HG03280 (cell line): ENCODE results near the gene LIN7C.
A peak's percentile ranks its signal among the peaks of the same experiment; 100 is the strongest.

ENCODE experiments used
- ATAC-seq: cut with Tn5 transposase; IDR thresholded peaks from one replicate; pipeline ENCODE4 v1.9.1; 2021; ENCODE audit warnings: mild to moderate bottlenecking, moderate library complexity; ENCODE audit not compliant: unreplicated experiment

Gene LIN7C

GRCh38 chr11:27512238-27512637 is 5.7 kb upstream of the LIN7C start:
- ATAC-seq = no peak

DNA sequence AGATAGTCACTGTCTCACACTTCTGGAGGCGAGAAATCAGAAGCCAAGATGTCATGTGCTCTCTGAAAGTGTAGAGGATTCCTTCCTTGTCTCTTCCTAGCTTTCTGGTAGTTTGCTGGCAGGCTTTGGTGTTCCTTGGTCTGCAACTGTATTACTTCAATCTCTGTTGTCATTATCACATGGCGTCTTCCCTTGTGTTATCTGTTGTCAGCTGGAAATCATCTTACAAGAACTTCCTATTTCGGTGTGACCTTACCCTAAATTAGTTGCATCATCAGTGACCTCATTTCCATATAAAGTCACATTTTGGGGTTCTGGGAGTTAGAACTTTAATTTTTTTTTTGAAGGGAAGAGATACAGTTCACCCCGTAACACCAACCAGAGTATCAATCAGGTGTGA is 3.3 kb upstream of the LIN7C start:
- no peak for ATAC-seq

DNA sequence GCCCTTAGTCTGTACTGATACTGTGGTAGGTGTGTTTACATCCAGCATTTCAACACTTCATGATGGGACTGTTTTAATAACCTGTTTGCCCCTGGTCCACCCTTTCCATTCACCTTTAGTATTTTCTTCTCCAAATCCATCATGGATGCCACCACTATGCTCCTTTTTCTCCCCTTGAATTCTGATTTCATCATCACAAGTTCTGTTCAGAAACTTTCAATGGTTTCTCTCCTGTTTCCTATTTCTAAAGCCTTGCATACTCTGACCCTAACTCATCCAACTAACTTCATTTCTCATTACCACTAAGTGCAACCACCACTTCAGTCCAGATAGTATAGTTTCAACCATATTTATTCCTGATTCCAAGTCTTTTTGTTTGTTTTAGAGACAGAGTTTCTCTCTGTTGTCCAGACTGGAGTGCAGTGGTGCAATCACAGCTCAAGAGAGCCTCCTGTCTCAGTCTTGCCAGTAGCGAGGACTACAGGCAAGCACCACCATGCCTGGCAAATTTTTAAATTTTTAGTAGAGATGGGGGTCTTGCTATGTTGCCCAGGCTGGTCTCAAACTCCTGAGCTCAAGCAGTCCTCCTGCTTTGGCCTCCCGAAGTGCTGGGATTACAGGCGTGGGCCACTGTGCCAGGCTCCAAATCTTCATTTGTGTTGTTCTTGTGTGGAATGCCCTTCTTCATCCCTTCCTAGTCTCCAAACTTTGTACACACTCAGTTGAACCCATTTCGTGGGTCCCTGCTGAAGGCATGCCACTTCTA is 1.2 kb upstream of the LIN7C start:
- ATAC-seq = no peak

- no peak for ATAC-seq
Observed at GRCh38 chr11:27505781-27506180, 788 bp downstream of the LIN7C start.

DNA sequence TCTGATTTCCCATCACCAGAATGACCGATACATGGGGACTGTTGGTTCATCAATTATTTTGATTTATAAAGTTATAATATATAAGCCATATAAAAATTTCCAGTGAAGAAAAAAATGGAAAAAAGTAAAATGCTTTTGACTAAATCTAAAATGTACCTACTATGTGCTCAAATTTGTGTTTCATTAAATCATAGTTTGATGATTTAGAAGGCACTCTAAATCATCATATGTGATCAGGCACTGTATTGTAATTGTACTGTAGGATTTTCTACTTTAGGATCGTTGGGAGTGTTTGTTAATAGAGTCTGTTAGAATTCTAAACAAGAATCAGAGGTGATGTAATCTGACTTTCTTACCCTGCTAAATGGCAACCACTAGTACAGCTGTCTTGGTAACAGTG is 2.4 kb downstream of the LIN7C start:
- ATAC-seq = no peak

DNA sequence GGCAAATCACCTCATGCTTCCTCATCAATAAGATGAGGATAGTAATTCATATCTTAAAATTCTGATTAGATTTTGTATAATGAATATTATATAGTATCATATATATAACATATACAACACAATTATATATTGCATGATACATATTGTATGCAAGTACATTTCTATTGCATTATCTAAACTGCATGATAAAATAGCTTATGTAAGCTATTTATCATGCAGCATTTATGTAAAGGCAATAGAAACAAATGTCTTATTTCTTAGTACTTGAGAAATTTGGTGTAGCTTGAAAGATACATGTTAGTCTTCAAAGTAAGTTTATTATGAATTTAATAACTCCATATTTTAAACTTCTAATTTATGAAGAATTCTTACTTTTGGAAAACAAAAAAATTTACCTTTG is 5.5 kb downstream of the LIN7C start:
- ATAC-seq = no peak

- ATAC-seq = no peak
Observed at GRCh38 chr11:27497911-27498310, 8.7 kb downstream of the LIN7C start.

DNA sequence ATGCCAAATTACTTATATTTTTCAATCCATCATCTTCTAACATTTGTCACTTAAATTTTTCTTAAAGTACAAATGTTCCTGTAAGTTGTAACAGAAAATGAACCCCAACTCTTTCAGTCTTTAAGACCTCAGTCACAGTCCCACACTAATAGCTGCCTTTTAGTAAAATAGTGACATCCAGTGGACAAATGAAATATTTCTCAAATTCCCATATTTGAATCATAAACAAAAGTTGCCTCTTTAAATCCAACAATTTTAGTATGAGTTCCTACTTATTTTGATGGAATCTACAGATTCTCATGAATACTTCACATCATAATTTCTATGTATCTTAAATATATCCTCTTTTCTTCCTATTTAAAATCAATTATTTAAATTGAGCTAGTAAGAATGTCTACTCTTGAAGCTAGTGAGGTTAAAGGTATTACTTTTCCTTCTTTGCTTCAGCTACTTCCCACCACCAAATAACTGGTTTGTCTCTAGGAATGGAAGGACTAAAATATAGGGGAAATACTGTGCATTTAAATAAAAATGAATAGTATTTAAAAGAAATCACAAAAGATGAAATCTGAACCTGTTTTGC is 9.2 kb downstream of the LIN7C start:
- ATAC-seq = peak; percentile 78

- ATAC-seq = no peak
Observed at GRCh38 chr11:27496461-27496860, 10.1 kb downstream of the LIN7C start.

GRCh38 chr11:27495710-27496300 is 10.8 kb downstream of the LIN7C start:
- ATAC-seq = no peak

GRCh38 chr11:27489092-27489491 is 17.5 kb downstream of the LIN7C start:
- no peak for ATAC-seq

DNA sequence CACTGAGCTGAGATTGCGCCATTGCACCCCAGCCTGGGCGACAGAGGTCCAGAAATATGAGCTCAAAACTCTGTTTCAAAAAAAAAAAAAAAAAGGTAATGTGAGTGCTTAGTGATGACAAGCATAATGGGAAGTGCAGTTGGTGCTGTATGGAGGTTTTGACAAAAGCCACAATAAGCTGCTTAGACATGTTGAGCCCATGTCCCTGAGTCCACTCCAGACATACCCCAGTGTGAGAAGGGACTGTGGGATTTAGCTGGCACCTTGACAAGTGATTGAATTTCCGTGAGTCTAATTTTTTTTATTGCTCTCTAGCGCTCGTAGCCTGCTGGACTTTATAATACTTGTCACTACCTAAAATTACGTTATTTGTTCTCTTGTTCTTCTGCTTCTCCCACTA is 18.9 kb downstream of the LIN7C start:
- no peak for ATAC-seq

DNA sequence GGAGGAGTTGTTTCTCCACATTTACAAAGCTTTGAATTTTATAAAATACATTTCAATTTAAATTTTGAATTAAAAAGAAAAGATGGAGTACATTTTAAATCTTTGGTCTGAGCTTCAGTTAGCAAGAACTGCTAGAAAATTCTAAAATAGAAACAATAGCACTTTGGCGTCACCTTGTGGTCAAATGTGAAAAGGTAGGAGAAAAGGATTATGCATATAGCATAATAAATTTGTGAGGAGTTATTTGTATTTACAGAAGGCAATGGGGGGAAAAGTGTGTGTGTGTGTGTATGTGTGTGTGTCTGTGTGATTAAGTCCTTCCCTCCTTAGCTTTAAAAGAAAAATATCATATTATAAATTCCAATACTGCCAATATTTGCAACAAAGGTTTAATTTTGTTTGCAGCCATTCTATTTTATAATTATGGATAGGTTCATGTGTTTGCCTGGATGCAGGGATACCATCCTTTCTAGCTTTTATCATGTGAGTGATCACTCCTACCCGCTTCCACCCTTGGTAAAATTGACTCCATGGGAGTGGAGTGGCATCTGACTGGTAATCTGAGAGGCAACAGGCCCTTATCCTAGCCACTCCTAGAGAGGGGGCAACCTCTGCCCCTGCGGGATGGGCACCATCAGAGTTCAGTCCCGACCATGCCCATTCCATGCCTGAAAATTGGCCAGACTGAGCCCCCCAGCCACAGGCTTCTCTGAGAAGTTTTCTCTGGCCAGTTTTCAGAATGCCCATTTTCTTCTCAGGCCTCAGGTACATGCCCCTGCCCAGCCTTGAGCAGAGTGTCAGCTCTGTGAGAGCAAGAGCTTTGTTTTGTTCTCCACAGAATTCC is 20.4 kb downstream of the LIN7C start:
- peak; percentile 58 for ATAC-seq

DNA sequence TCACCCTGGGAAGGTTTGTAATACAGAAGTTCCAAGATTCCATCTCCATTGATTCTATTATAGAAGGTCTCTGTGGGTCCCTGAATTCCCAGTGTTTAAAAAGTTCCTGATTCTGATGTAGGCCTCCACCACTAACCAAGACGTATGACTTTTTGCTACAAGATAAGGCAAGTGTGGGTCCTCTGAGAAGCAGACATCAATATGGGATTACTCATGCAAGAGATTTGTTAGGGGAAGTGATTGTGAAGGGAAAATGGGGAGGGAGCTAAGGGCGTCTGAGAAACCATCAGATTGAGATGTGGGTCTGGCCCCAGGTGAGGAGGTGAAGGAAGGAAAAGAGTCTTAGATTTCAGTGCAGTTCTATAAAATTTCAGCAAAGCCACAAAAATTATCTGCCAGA is 23.8 kb downstream of the LIN7C start:
- ATAC-seq = no peak

DNA sequence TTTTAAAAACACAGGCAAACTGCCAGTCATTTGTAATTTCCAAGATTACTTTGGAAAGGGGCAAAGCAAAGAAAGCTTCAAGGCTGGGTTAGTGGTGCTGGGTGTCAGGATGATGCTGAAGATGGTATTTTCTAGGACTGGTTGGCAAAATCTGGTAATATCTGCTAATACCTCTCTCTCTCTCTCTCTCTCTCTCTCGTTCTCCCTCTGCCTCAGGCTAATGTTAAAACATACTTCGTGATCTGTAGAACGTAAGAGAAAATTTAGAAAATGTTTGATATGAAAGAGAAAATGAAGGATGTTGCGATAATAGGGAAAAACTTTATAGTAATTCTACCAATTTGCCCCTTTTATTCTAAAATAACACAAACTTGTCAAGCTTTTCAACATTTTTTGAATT is 24.6 kb downstream of the LIN7C start:
- no peak for ATAC-seq

GRCh38 chr11:27477831-27478230 is 28.7 kb downstream of the LIN7C start:
- ATAC-seq = no peak

GRCh38 chr11:27477243-27477642 is 29.3 kb downstream of the LIN7C start:
- no peak for ATAC-seq

DNA sequence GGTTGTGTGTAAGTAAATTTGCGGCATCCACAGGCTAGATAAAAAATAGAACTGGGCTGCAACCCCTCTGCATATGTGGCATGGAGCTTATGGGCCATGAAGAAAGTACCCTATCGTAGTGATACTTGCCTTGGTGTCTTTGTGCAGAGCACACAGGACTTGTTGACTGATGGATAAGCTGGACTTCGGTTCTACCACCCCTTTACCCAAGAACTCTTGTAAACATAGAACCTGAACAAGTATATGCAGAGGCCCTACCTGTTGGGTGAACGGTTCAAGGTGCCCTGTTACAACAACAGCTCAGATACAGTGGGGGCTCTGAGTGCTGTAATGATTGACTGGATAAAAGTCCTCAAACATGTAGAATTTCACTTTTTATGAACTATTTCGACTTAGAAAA is 30.9 kb downstream of the LIN7C start:
- no peak for ATAC-seq

DNA sequence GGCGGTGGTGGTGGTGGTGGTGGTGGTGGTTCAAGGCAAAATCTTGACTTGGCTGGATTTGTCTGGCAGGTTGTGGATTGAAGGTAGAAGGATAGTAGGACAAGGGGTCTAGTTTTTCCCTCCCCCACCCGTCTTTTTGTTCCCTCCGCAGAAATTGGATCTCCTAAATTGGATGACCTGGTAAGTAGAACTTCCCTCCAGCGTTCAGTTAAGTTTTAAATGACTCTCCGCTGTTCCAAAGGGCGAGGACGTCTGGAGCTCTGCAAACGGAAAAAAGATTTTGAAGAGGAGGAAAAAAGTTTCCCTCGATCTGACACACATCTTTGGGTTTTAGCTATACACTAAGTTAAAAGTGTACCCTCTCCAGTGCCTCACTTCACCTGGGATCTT is 33.6 kb downstream of the LIN7C start:
- ATAC-seq = no peak

GRCh38 chr11:27472398-27473016 is 34.1 kb downstream of the LIN7C start, which contains the start of gene LGR4:
TSS of gene LGR4 (minus strand) at chr11:27472790. CDS start at chr11:27472302, 488 bp downstream.
- peak; percentile 82 for ATAC-seq
